Measurements from ENCODE around the gene MORC2. TPM values are rescaled to one million over a fixed set of nuclear protein-coding genes. Genes with fewer than 3 reads are reported as not detected.
A peak's percentile ranks its signal among the peaks of the same experiment; 100 is the strongest.

Gene MORC2
- total and polyA plus RNA-seq, 2 of the 13 experiments (the other 11 are each of a cell fraction or from before 2014, with no cell fraction given): 11.9 to 18.3 TPM

GRCh38 chr22:31001124-31001770 is 32.7 kb upstream of the MORC2 start (continued):
- TF ChIP-seq TFDP2 (CRISPR knock-in tag; IDR thresholded peaks at IDR 0.05) (no peak), BCL3 (CRISPR knock-in tag; IDR thresholded peaks at IDR 0.05) (no peak), ATF2 (CRISPR knock-in tag; IDR thresholded peaks at IDR 0.05) (no peak), ARID4A (CRISPR knock-in tag; IDR thresholded peaks at IDR 0.05; ENCODE audit: borderline replicate concordance) (no peak; the same call in 1 of the 2 replicates), FOXO4 (CRISPR knock-in tag; conservative IDR thresholded peaks at IDR 0.05) (no peak), ZNF12 (CRISPR knock-in tag; IDR thresholded peaks at IDR 0.05) (no peak), SOX5 (CRISPR knock-in tag; IDR thresholded peaks at IDR 0.05; ENCODE audit: borderline replicate concordance) (peak; percentile 72), NKX3-1 (CRISPR knock-in tag; IDR thresholded peaks at IDR 0.05) (no peak), AKAP8 (CRISPR knock-in tag; IDR thresholded peaks at IDR 0.05) (no peak), ARID5B (CRISPR knock-in tag; IDR thresholded peaks at IDR 0.05) (0 out of 2 replicates have a peak, but pooled peaks have one; percentile 31), NCOA5 (CRISPR knock-in tag; IDR thresholded peaks at IDR 0.05) (no peak), MED1 (CRISPR knock-in tag; IDR thresholded peaks at IDR 0.05) (0 out of 2 replicates have a peak, but pooled peaks have one; percentile 24), ZNF644 (CRISPR knock-in tag; IDR thresholded peaks at IDR 0.05; ENCODE audit: low read depth) (no peak), TRIM22 (IDR thresholded peaks at IDR 0.05) (no peak)

Data from HepG2 (cell line).